ENCODE data around the gene C21orf58. TPM values are rescaled to one million over a fixed set of nuclear protein-coding genes. Genes with fewer than 3 reads are reported as not detected.
A peak's percentile ranks its signal among the peaks of the same experiment; 100 is the strongest.

The C21orf58 gene
- total and polyA plus RNA-seq, 2 donors from 2014 or later, result 0.67 to 2.7 TPM

GRCh38 chr21:46294647-46295176 lies 29.0 kb downstream of the C21orf58 start:
- no peaks in the 10 kb centered on the region for H3K9me3 ChIP-seq (ENCODE audit: control insufficient read depth in 2 of 3, insufficient read depth in 1 of 3, low read length in 3 of 3)
- H3K27ac ChIP-seq (ENCODE audit: low read depth in 2 of 2, low read length in 2 of 2), result no peak overlapping the region
- intact Hi-C loops (cut with DNase I), result no loop called here
- H3K36me3 ChIP-seq (ENCODE audit: control insufficient read depth in 2 of 3, insufficient read depth in 3 of 3, low read length in 3 of 3), result peaks cover 6 to 7% (median 7%) of the 10 kb centered on the region in 3 donors
- DNase-seq (peak in 1 of 5 donors; percentile 7), FAIRE-seq (no peak)
- TF ChIP-seq, protein P1, sequence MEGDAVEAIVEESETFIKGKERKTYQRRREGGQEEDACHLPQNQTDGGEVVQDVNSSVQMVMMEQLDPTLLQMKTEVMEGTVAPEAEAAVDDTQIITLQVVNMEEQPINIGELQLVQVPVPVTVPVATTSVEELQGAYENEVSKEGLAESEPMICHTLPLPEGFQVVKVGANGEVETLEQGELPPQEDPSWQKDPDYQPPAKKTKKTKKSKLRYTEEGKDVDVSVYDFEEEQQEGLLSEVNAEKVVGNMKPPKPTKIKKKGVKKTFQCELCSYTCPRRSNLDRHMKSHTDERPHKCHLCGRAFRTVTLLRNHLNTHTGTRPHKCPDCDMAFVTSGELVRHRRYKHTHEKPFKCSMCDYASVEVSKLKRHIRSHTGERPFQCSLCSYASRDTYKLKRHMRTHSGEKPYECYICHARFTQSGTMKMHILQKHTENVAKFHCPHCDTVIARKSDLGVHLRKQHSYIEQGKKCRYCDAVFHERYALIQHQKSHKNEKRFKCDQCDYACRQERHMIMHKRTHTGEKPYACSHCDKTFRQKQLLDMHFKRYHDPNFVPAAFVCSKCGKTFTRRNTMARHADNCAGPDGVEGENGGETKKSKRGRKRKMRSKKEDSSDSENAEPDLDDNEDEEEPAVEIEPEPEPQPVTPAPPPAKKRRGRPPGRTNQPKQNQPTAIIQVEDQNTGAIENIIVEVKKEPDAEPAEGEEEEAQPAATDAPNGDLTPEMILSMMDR (IDR thresholded peaks at IDR 0.05; ENCODE audit: borderline replicate concordance, extremely low read depth, insufficient read depth), result no peak
- no peak overlapping the region for H3K9ac ChIP-seq (ENCODE audit: low read length in 3 of 3)
- H3K4me1 ChIP-seq (ENCODE audit: control insufficient read depth in 2 of 3, insufficient read depth in 2 of 3, low read depth in 1 of 3, low read length in 3 of 3), result peaks cover 0 to 2% (median 0%) of the 10 kb centered on the region in 3 donors
- no peak overlapping the region for H3K4me3 ChIP-seq (ENCODE audit: low read length in 3 of 3)
- no peaks in the 10 kb centered on the region for H3K27me3 ChIP-seq (ENCODE audit: control insufficient read depth, insufficient read depth, low read length)

DNA sequence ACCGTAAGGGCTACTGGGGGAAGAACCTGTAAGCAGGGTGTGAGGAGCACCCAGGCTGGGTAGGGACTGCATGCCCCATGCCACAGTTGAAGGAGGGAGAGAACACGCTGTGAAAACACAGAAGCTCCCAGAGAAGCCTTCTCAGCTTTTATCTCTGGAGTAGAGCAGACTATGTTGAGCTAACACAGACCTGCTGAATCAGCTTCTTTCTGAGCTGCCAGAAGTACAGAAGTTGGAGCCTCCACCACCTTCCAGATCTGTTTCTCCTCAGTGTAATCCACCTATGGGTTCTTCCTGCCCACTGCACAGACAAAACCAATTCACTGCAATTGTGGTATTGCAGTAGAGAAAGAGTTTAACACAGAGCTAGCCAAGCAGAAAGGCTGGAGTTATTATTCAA lies 32.1 kb downstream of the C21orf58 start:
- H3K27ac ChIP-seq (ENCODE audit: low read depth in 2 of 2, low read length in 2 of 2), result no peak overlapping the region
- H3K9ac ChIP-seq (ENCODE audit: low read length in 3 of 3), result no peak overlapping the region
- intact Hi-C loops (cut with DNase I), result no loop called here
- H3K4me1 ChIP-seq (ENCODE audit: control insufficient read depth in 2 of 3, insufficient read depth in 2 of 3, low read depth in 1 of 3, low read length in 3 of 3), result peaks cover 0 to 8% (median 4%) of the 10 kb centered on the region in 3 donors
- no peaks in the 10 kb centered on the region for H3K27me3 ChIP-seq (ENCODE audit: control insufficient read depth, insufficient read depth, low read length)
- H3K36me3 ChIP-seq (ENCODE audit: control insufficient read depth in 2 of 3, insufficient read depth in 3 of 3, low read length in 3 of 3), result peaks cover 7% of the 10 kb centered on the region in 3 donors
- H3K4me3 ChIP-seq (ENCODE audit: low read length in 3 of 3), result no peak overlapping the region
- FAIRE-seq (no peak), DNase-seq (no peak)
- H3K9me3 ChIP-seq (ENCODE audit: control insufficient read depth in 2 of 3, insufficient read depth in 1 of 3, low read length in 3 of 3), result no peaks in the 10 kb centered on the region
- TF ChIP-seq, protein P1 (IDR thresholded peaks at IDR 0.05; ENCODE audit: borderline replicate concordance, extremely low read depth, insufficient read depth), result no peak

DNA sequence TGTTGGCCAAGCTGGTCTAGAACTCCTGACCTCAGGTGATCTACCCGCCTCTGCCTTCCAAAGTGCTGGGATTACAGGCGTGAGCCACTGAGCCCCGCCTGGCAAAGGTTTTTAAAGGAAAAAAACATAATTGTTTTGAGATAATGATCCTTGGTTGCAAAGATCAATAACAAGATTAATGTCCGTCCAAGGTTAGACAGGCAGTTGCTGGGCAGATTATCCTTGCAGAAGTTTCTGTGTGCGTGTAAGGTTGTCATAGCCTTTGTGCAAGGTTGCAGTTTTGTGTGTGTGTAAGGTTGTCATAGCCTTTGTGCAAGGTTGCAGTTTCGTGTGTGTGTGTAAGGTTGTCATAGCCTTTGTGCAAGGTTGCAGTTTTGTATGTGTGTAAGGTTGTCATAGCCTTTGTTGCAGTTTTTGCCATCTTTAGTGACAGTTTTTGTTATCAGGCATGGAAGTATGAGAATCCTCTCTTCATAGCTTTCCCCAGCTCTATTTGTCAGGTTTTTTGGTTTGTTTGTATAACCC lies 34.0 kb downstream of the C21orf58 start:
- Histone ChIP-seq H3K4me1 (ENCODE audit: control insufficient read depth in 2 of 3, insufficient read depth in 2 of 3, low read depth in 1 of 3, low read length in 3 of 3) (peaks cover 4 to 14% (median 8%) of the 10 kb centered on the region in 3 donors), H3K27me3 (ENCODE audit: control insufficient read depth, insufficient read depth, low read length) (no peaks in the 10 kb centered on the region), H3K4me3 (ENCODE audit: low read length in 3 of 3) (no peak overlapping the region), H3K9ac (ENCODE audit: low read length in 3 of 3) (no peak overlapping the region), H3K27ac (ENCODE audit: low read depth in 2 of 2, low read length in 2 of 2) (no peak overlapping the region), H3K36me3 (ENCODE audit: control insufficient read depth in 2 of 3, insufficient read depth in 3 of 3, low read length in 3 of 3) (peaks cover 7% of the 10 kb centered on the region in 3 donors), H3K9me3 (ENCODE audit: control insufficient read depth in 2 of 3, insufficient read depth in 1 of 3, low read length in 3 of 3) (no peaks in the 10 kb centered on the region)
- TF ChIP-seq, protein P1 (IDR thresholded peaks at IDR 0.05; ENCODE audit: borderline replicate concordance, extremely low read depth, insufficient read depth), result no peak
- intact Hi-C loops (cut with DNase I), result no loop called here
- no peak for FAIRE-seq
- no peak for DNase-seq

Measured in kidney (tissue), 14 donors.